ENCODE data around the gene IGLL1.
"Not testable (repeated sequence)": the region's sequence is repeated elsewhere in the genome, so short reads cannot be mapped to it uniquely, and the experiment has no call there.

The IGLL1 gene

DNA sequence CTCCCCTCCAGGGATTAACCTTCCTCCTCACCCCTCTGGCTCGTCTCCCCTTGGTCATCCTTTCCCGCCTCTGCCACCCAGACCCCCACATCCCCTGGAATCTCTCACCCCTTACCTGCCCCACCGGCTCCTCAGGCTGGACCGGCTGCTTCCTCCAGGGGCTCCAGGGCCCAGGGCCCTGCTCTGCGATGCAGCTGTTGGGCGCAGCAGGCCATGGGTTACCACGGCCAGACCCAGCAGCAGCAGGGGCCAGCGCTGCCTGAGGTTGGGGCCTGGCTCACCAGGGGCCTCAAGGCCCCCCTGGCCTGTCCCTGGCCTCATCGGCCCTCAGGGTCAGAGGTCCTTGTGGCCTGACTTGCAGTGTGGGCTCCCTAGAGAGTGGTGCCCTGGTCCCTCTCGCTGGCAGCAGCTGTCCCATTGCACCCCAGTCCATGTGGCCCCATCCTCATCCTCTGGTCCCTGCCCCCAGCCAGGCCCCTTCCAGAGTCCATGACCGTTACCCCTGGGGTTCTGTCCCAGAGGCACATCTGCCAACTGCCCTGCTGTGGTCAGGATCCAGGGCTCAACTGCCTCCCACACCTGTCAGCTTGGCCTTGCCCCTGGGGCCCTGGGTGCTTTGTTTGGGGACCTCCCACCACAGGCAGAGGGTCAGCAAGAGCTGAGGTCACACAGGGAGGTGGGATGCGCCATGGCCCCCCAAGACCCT is at the start of gene IGLL1:
Gene IGLL1, minus strand, starts transcription at position 421 of the 706 bp plus-strand sequence. Its CDS starts 100 bp downstream, at position 321.
- no peak for DNase-seq (ENCODE audit: low spot score)
- POLR2A ChIA-PET (ENCODE audit: low non-redundant PET) = no interaction called here
- TF ChIP-seq, protein P1, sequence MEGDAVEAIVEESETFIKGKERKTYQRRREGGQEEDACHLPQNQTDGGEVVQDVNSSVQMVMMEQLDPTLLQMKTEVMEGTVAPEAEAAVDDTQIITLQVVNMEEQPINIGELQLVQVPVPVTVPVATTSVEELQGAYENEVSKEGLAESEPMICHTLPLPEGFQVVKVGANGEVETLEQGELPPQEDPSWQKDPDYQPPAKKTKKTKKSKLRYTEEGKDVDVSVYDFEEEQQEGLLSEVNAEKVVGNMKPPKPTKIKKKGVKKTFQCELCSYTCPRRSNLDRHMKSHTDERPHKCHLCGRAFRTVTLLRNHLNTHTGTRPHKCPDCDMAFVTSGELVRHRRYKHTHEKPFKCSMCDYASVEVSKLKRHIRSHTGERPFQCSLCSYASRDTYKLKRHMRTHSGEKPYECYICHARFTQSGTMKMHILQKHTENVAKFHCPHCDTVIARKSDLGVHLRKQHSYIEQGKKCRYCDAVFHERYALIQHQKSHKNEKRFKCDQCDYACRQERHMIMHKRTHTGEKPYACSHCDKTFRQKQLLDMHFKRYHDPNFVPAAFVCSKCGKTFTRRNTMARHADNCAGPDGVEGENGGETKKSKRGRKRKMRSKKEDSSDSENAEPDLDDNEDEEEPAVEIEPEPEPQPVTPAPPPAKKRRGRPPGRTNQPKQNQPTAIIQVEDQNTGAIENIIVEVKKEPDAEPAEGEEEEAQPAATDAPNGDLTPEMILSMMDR (conservative IDR thresholded peaks at IDR 0.05; ENCODE audit: low read depth) = no peak
- CTCF ChIA-PET = no interaction called here
- H3K27ac ChIP-seq = no peak within 1 kb of the TSS

DNA sequence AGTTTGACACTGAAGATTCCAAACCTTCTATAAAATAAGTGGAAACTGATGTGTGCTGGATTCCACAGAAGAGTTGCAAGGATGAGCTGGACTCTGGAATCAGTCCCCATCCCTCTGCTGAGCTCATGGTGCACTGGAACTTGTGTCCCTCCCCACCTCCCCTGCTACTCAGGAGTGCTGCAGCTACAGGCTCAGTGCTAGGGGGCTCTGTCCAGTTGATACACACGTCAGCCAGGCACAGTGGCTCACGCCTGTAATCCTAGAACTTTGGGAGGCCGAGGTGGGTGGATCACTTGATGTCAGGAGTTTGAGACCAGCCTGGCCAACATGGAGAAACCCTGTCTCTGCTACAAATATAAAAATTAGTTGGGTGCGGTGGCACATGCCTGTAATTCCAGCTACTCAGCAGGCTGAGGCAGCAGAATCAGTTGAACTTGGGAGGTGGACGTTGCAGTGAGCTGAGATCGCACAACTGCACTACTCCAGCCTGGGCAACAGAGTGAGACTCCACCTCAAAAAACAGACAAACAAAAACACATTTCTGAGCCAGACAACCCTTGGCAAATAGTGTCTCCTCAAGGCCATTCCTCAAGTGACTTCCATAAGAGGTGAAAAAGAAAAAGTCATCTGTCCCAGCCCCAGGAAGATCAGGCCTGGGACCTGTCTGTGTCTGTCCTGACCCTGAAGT is 48.1 kb upstream of the IGLL1 start:
- POLR2A ChIA-PET (ENCODE audit: low non-redundant PET); DNase-seq (ENCODE audit: low spot score): not testable (repeated sequence)
- CTCF ChIA-PET = interaction anchor here (0.6 kb wide), 1 partner anchor 9 kb away, joined by 3 read pairs; no protein-coding TSS in a partner anchor

DNA sequence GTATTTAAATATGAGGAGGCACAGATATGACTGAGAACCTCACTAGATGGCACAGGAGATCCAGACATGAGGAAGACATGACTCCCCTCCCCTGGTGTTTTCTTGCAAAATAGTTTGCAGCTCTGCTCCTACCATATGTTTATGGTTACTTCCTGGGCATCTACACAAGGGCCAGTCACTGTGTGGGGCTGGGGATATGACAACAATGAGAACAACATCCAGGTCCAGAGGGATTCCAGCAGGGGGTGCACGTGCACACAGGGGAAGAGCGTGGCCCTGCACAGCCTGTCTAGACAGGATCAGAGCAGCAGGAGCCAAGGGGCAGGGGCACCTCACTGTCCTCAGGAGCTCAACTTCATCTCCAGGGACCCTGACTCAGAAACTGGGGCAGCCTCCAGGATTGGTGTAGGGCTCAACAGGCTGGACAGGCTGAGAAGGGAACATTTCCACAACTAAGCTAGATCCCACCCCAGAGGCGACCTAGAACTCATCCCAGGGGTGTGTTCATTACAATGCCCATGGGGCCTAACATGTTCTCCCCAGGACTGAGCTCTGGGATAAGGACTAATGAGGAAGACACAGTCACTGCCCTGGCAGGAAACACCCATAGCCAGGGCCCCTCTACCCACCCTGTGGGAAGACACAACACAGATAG is 47.4 kb upstream of the IGLL1 start:
- DNase-seq (ENCODE audit: low spot score); CTCF ChIA-PET: not testable (repeated sequence)

More for the DNA sequence above, 48.1 kb upstream of the IGLL1 start:
- not testable (repeated sequence) for H3K27ac ChIP-seq

DNA sequence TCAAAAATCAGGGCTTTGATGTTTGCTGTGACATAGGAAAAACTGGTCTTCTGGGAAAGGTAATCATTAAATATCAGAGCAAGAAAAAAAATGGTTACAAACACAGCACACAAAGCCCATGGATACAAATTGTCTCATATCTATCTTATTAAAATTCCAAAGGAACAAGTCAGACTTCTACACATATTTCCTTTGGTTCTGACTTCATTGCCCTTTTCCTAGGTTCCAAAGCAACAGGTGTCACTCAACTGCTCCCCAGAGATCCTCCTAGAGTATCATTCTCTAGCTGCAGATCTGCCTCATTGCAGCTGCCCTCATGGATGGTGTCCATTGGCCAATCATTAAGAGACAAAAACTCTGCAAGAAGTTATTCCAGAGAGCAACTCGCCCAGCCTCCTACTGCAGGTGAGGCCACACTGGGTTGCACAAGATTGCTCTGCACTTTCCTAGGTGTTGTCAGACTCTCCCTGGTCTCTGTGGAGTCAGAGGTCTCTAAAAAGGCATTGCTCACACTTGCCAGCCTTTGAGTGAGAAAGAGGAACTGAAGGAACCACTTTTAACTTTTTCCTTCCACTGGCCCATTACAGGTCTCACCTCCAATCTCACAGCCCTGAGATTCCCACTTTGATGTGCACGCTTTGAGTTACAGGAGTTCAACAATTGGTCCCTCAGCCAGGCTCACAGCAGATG is 46.3 kb upstream of the IGLL1 start:
- ChIA-PET CTCF (no interaction called here), POLR2A (ENCODE audit: low non-redundant PET) (no interaction called here)
- TF ChIP-seq, protein P1 (conservative IDR thresholded peaks at IDR 0.05; ENCODE audit: low read depth) = no peak
- DNase-seq (ENCODE audit: low spot score) = no peak
- no peak overlapping the region for H3K27ac ChIP-seq

More for the DNA sequence above, 47.4 kb upstream of the IGLL1 start:
- H3K27ac ChIP-seq; POLR2A ChIA-PET (ENCODE audit: low non-redundant PET): not testable (repeated sequence)

DNA sequence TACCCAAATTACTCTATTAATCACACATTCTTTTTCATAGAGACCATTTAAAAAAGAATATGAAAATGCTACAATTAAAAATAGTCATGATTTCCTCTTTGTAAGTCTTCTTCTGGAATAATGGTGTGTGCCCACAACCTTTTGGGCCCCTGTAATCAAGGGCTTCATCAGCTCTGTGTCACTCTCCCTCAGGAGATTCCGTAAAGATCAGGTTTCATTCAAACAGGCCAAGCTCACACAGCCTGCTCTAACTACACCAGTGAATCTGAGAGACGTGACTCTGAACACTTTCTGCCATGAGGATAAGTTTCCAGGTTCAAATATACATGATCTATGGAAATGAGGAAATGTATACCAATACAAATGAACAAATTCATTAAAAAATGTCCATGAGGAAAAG is 42.5 kb upstream of the IGLL1 start:
- no peak for DNase-seq (ENCODE audit: low spot score)
- ChIA-PET CTCF (interaction anchor here (0.6 kb wide), 1 partner anchor 40 kb away, joined by 3 read pairs; no protein-coding TSS in a partner anchor), POLR2A (ENCODE audit: low non-redundant PET) (no interaction called here)
- no peak overlapping the region for H3K27ac ChIP-seq
- TF ChIP-seq, protein P1 (conservative IDR thresholded peaks at IDR 0.05; ENCODE audit: low read depth) = no peak

DNA sequence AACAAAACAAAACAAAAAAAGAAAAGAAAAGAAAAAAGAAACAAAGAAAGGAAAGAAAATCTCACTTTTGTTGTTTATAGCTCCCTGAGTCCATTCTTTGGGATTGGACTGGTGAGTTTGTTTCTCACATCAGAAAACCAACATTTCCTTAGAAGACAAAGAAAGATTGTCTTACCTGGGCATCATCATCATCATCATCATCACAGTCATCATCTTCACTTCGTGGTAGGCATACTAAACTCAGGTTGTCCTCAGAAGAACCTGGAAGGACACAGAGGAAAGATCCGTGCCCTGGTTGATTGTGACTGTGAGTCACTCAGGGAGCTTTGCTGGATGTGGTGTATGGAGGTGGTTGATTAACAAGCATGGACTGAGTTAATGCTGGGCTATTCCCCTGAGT is 41.8 kb upstream of the IGLL1 start:
- DNase-seq (ENCODE audit: low spot score); CTCF ChIA-PET; H3K27ac ChIP-seq; POLR2A ChIA-PET (ENCODE audit: low non-redundant PET): not testable (repeated sequence)

DNA sequence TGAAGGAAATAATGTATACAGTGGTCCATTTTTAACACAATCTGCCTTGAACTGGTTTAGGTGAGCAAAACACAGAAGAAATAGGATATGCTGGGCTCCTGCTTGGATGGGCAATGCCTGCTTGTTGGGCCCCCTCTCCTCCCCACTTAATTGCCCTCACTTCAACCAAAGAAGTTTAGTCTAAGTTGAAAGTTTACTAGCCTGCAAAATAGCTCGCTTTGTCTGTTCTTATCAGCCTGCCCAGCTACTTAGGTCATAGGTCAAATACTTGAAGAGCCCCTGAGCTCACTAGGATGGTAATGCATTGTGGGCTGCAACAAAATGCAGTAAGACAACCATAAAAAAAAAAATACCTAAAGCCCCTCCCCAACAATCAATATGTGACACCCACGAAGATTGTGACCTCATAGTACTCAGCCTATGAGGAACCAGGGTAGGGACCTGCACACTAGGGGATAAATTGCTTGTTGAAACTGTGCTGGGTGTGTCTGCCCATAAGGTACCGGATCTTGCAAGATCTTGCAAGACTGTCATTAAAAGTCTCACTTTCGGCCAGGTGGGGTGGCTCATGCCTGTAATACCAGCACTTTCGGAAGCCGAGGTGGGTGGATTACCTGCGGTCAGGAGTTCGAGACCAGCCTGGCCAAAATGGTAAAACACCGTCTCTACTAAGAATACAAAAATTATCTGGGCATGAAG is 41.1 kb upstream of the IGLL1 start:
- TF ChIP-seq, protein P1 (conservative IDR thresholded peaks at IDR 0.05; ENCODE audit: low read depth) = no peak
- no peak overlapping the region for H3K27ac ChIP-seq
- ChIA-PET CTCF (no interaction called here), POLR2A (ENCODE audit: low non-redundant PET) (interaction anchor here (0.6 kb wide), 1 partner anchor 748 kb away, joined by 3 read pairs; no protein-coding TSS in a partner anchor)
- no peak for DNase-seq (ENCODE audit: low spot score)
